Common myeloid progenitor, CD34-positive (primary cell): Measurements from ENCODE around the gene HTR1B.

Source experiments
- CTCF ChIA-PET: fragments of 350-600 bp; sonication (Branson Sonifier 250); formaldehyde crosslinking; loops from one replicate; lab custom pipeline; 2021; ENCODE audit warnings: antibody characterized with exemption; lab: Charles Lee
- POLR2A ChIA-PET: fragments of 350-600 bp; sonication (Branson Sonifier 250); formaldehyde crosslinking; loops from one replicate; lab custom pipeline; 2021; ENCODE audit warnings: antibody characterized with exemption; lab: Charles Lee
- DNase-seq, 3 donors: peaks; one replicate each; pipeline versions ENCODE4 v3.0.0 to v3.0.0-alpha.2; 2013
- H3K27ac ChIP-seq, 2 experiments: 1 replicate in 1 of 2; 2 replicates in 1 of 2; pipeline ENCODE4 v1.7.0; 2013; ENCODE audit warnings: inconsistent platforms in 2 of 2, low read length in 2 of 2, mild to moderate bottlenecking in 2 of 2, low read depth in 1 of 2, moderate library complexity in 1 of 2; ENCODE audit not compliant: severe bottlenecking in 2 of 2, insufficient read depth in 1 of 2, poor library complexity in 1 of 2
- H3K27me3 ChIP-seq, 5 experiments: replicated peaks in 2 of 5; 1 replicate in 3 of 5; 2 replicates in 2 of 5; pipeline versions ENCODE4 v1.6.1 to v1.7.0; 2013; ENCODE audit warnings: low read length in 4 of 5, mild to moderate bottlenecking in 2 of 5, moderate library complexity in 2 of 5, inconsistent platforms in 1 of 5; ENCODE audit not compliant: insufficient read depth in 5 of 5, control insufficient read depth in 4 of 5
- H3K36me3 ChIP-seq, 4 experiments: 1 replicate in 2 of 4; 2 replicates in 2 of 4; pipeline versions ENCODE4 v1.6.1 to v1.7.0; 2013; ENCODE audit warnings: low read length in 3 of 4, control low read depth in 1 of 4, mild to moderate bottlenecking in 1 of 4; ENCODE audit not compliant: control insufficient read depth in 4 of 4, insufficient read depth in 4 of 4
- H3K4me1 ChIP-seq, 4 experiments: 1 replicate in 3 of 4; 2 replicates in 1 of 4; pipeline versions ENCODE4 v1.6.1 to v1.7.1; 2013; ENCODE audit warnings: low read length in 3 of 4, mild to moderate bottlenecking in 3 of 4, control low read depth in 1 of 4, inconsistent platforms in 1 of 4, moderate library complexity in 1 of 4; ENCODE audit not compliant: control insufficient read depth in 4 of 4, insufficient read depth in 4 of 4; ENCODE audit errors: control extremely low read depth in 1 of 4
- H3K4me3 ChIP-seq, 7 experiments: 1 replicate in 4 of 7; 2 replicates in 3 of 7; pipeline versions ENCODE4 v1.5.1 to v1.7.0; 2013; ENCODE audit warnings: mild to moderate bottlenecking in 7 of 7, low read length in 6 of 7, moderate library complexity in 6 of 7, inconsistent platforms in 2 of 7, low read depth in 2 of 7, control low read depth in 1 of 7; ENCODE audit not compliant: insufficient read depth in 4 of 7, control insufficient read depth in 1 of 7; ENCODE audit errors: extremely low read depth in 1 of 7
- H3K9me3 ChIP-seq, 5 experiments: 1 replicate in 4 of 5; 2 replicates in 1 of 5; pipeline versions ENCODE4 v1.6.1 to v1.7.1; 2013; ENCODE audit warnings: low read length in 4 of 5, mild to moderate bottlenecking in 2 of 5, inconsistent platforms in 1 of 5, low read depth in 1 of 5, moderate library complexity in 1 of 5; ENCODE audit not compliant: control insufficient read depth in 4 of 5, insufficient read depth in 2 of 5; ENCODE audit errors: control extremely low read depth in 1 of 5
- WGBS: methylation state at CpG from one replicate; pipeline ENCODE4 v1.1.5; 2013; ENCODE audit not compliant: insufficient coverage; 5-methylcytosine and 5-hydroxymethylcytosine counted together

Gene HTR1B

DNA sequence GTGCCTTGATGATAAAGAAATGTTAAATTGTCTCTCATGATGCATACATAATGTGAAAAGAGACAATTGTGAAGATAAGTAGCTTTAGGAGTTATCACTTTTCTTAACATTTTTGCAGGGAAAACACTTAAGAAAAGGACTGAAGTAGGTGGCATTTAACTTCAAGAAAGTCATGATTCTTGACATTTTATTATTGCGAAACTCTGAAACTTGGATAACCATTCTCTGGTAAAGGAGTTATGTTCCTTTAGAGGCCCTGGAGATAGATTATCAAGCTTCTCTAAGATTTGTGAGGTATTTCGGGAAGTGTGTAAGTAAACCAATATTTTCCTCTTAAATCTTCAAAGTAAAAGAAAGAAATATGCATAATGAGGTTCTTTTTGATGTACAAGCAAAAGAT, 38.5 kb downstream of the HTR1B start:
- CTCF ChIA-PET, result no interaction called here
- WGBS, result no CpG with 5 or more reads among the region's 2 CpGs
- Histone ChIP-seq H3K4me3 (no peak overlapping the region), H3K27me3 (no peaks in the 10 kb centered on the region), H3K36me3 (no peaks in the 10 kb centered on the region), H3K9me3 (no peaks in the 10 kb centered on the region), H3K27ac (no peak overlapping the region), H3K4me1 (no peaks in the 10 kb centered on the region)
- DNase-seq, result no peak
- POLR2A ChIA-PET, result no interaction called here

GRCh38 chr6:77416839-77417238, 46.5 kb downstream of the HTR1B start:
- H3K27me3 ChIP-seq, result no peaks in the 10 kb centered on the region
- no peaks in the 10 kb centered on the region for H3K9me3 ChIP-seq
- no peak overlapping the region for H3K4me3 ChIP-seq
- CTCF ChIA-PET, result no interaction called here
- no peaks in the 10 kb centered on the region for H3K4me1 ChIP-seq
- 100% methylated on average over 2 of the region's 2 CpGs for WGBS
- no peak for DNase-seq
- H3K27ac ChIP-seq, result no peak overlapping the region
- POLR2A ChIA-PET, result no interaction called here
- H3K36me3 ChIP-seq, result no peaks in the 10 kb centered on the region

GRCh38 chr6:77415706-77416105, 47.6 kb downstream of the HTR1B start:
- DNase-seq, result no peak
- Histone ChIP-seq H3K4me1 (no peaks in the 10 kb centered on the region), H3K9me3 (no peaks in the 10 kb centered on the region), H3K27me3 (no peaks in the 10 kb centered on the region), H3K4me3 (no peak overlapping the region), H3K27ac (no peak overlapping the region), H3K36me3 (no peaks in the 10 kb centered on the region)
- CTCF ChIA-PET, result no interaction called here
- WGBS, result 100% methylated on average over 1 of the region's 2 CpGs
- POLR2A ChIA-PET, result no interaction called here
